ENCODE measurements around the gene SDK2. TPM values are rescaled to one million over a fixed set of nuclear protein-coding genes. Genes with fewer than 3 reads are reported as not detected.

The SDK2 gene
- total RNA-seq, 4 donors from 2014 or later, result 1.4 to 6.8 (median 3.3) TPM

- Histone ChIP-seq H3K27me3 (peaks cover 5% of the 10 kb centered on the region), H3K27ac (no peak overlapping the region), H3K4me3 (peak overlapping the region; percentile 30), H3K4me1 (peaks cover 3% of the 10 kb centered on the region), H3K36me3 (no peaks in the 10 kb centered on the region), H3K9me3 (no peaks in the 10 kb centered on the region)
- no peak for TF ChIP-seq POLR2A (IDR thresholded peaks at IDR 0.05)
- no peak for TF ChIP-seq POLR2AphosphoS5 (IDR thresholded peaks at IDR 0.05)
- TF ChIP-seq EP300 (IDR thresholded peaks at IDR 0.05), result no peak
- TF ChIP-seq, protein P1, sequence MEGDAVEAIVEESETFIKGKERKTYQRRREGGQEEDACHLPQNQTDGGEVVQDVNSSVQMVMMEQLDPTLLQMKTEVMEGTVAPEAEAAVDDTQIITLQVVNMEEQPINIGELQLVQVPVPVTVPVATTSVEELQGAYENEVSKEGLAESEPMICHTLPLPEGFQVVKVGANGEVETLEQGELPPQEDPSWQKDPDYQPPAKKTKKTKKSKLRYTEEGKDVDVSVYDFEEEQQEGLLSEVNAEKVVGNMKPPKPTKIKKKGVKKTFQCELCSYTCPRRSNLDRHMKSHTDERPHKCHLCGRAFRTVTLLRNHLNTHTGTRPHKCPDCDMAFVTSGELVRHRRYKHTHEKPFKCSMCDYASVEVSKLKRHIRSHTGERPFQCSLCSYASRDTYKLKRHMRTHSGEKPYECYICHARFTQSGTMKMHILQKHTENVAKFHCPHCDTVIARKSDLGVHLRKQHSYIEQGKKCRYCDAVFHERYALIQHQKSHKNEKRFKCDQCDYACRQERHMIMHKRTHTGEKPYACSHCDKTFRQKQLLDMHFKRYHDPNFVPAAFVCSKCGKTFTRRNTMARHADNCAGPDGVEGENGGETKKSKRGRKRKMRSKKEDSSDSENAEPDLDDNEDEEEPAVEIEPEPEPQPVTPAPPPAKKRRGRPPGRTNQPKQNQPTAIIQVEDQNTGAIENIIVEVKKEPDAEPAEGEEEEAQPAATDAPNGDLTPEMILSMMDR (IDR thresholded peaks at IDR 0.05), result no peak
- no peak for DNase-seq (ENCODE audit: low spot score in 2 of 2)
- 71% methylated on average over 5 of the region's 5 CpGs for WGBS
These were observed 92.5 kb downstream of the SDK2 start for GRCh38 chr17:73551759-73552158.

DNA sequence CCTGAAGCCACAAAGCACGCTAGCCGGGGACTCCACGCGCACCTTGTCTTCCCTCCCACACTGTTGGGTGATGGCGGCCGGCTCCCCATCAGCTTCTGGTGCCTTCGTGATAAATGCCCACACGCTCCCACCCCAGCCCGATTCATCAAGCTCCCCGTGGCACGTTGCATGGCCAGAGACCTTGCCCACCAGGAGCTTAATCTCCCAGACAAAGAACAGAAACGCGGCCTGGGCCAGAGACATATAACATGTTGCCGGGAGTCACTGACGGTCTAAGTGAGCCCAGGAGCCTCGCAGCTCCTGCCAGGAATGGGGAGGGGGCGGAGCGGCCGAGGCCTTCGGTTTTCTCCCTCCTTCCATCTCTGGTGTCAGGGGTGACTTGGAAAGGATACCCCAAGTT is 93.1 kb downstream of the SDK2 start:
- Histone ChIP-seq H3K27ac (no peak overlapping the region), H3K27me3 (peaks cover 5% of the 10 kb centered on the region), H3K4me3 (no peak overlapping the region), H3K9me3 (no peaks in the 10 kb centered on the region), H3K36me3 (no peaks in the 10 kb centered on the region), H3K4me1 (peaks cover 9% of the 10 kb centered on the region)
- TF ChIP-seq, protein P1 (IDR thresholded peaks at IDR 0.05), result no peak
- TF ChIP-seq POLR2A (IDR thresholded peaks at IDR 0.05) (no peak), EP300 (IDR thresholded peaks at IDR 0.05) (no peak), POLR2AphosphoS5 (IDR thresholded peaks at IDR 0.05) (no peak)
- WGBS, result 79% methylated on average over 15 of the region's 20 CpGs
- no peak for DNase-seq (ENCODE audit: low spot score in 2 of 2)

DNA sequence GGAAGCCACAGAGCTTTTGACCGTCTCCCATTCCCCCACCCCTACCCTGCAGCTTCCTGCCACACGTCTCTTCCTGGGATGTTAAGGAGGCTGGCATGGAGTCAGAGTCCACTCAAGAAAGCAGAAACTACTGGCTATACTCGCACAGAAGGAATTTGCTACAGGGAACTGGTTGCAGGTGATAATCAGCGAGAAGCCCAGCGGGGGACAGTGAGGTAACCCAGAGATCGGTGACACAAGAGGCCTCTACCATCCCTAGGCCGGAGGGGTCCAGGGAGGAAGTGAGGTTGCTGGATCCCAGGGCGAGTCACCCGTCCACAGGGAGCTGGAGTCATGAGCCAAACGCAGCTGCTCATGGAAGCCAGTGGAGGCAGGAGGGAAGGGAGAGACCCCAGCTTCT is 93.7 kb downstream of the SDK2 start:
- no peaks in the 10 kb centered on the region for H3K36me3 ChIP-seq
- 81% methylated on average over 10 of the region's 10 CpGs for WGBS
- no peaks in the 10 kb centered on the region for H3K9me3 ChIP-seq
- H3K27ac ChIP-seq, result no peak overlapping the region
- no peak for TF ChIP-seq POLR2AphosphoS5 (IDR thresholded peaks at IDR 0.05)
- TF ChIP-seq EP300 (IDR thresholded peaks at IDR 0.05), result no peak
- no peak for TF ChIP-seq POLR2A (IDR thresholded peaks at IDR 0.05)
- TF ChIP-seq, protein P1 (IDR thresholded peaks at IDR 0.05), result no peak
- peaks cover 15% of the 10 kb centered on the region for H3K4me1 ChIP-seq
- H3K27me3 ChIP-seq, result peaks cover under 1% of the 10 kb centered on the region
- no peak overlapping the region for H3K4me3 ChIP-seq
- DNase-seq (ENCODE audit: low spot score in 2 of 2), result no peak

- Histone ChIP-seq H3K4me3 (no peak overlapping the region), H3K27me3 (no peaks in the 10 kb centered on the region), H3K27ac (no peak overlapping the region), H3K4me1 (peaks cover 18% of the 10 kb centered on the region), H3K9me3 (no peaks in the 10 kb centered on the region), H3K36me3 (no peaks in the 10 kb centered on the region)
- 85% methylated on average over 11 of the region's 12 CpGs for WGBS
- TF ChIP-seq POLR2A (IDR thresholded peaks at IDR 0.05) (no peak), EP300 (IDR thresholded peaks at IDR 0.05) (no peak), POLR2AphosphoS5 (IDR thresholded peaks at IDR 0.05) (no peak)
- TF ChIP-seq, protein P1 (IDR thresholded peaks at IDR 0.05), result no peak
- no peak for DNase-seq (ENCODE audit: low spot score in 2 of 2)
These were observed 94.3 kb downstream of the SDK2 start for GRCh38 chr17:73549841-73550430.

GRCh38 chr17:73548620-73549311 is 95.5 kb downstream of the SDK2 start:
- no peak for TF ChIP-seq POLR2AphosphoS5 (IDR thresholded peaks at IDR 0.05)
- no peak for TF ChIP-seq EP300 (IDR thresholded peaks at IDR 0.05)
- no peak for TF ChIP-seq POLR2A (IDR thresholded peaks at IDR 0.05)
- TF ChIP-seq, protein P1 (IDR thresholded peaks at IDR 0.05), result no peak
- Histone ChIP-seq H3K4me1 (peaks cover 18% of the 10 kb centered on the region), H3K27ac (no peak overlapping the region), H3K9me3 (no peaks in the 10 kb centered on the region), H3K36me3 (no peaks in the 10 kb centered on the region), H3K27me3 (no peaks in the 10 kb centered on the region), H3K4me3 (no peak overlapping the region)
- DNase-seq (ENCODE audit: low spot score in 2 of 2), result no peak
- 56% methylated on average over 6 of the region's 11 CpGs for WGBS
